ENCODE results near the gene SNX15. TPM values are rescaled to one million over a fixed set of nuclear protein-coding genes. Genes with fewer than 3 reads are reported as not detected.

SNX15 gene
- total RNA-seq, 1 experiment from 2014 or later: 14.8 TPM

DNA sequence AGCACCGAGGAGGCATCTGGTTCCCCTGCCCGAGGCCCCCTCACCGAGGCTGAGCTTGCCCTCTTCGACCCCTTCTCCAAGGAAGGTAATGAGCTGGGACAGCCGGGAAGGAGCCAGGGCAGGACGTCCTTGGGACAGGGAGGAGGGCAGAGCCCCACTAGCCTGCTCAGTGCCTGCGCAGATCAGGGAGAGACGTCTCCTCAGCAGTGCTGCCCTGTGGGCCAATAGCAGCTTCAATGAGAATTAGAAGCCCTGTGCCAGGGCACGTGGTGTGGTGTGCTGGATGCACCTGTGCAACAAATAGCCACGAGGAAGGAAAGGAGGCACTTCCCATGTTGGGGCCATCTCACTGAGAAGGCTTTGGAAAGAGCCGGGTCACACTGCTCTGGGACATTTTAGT lies 8.3 kb downstream of the SNX15 start:
- Histone ChIP-seq H3K36me3 (no peaks in the 10 kb centered on the region), H3K27ac (no peak overlapping the region), H3K9me3 (replicated peaks) (no peaks in the 10 kb centered on the region), H3K4me3 (no peak overlapping the region), H3K27me3 (no peaks in the 10 kb centered on the region), H3K4me1 (no peaks in the 10 kb centered on the region; the same call in 1 of the 2 replicates)
- no peak for DNase-seq

- H3K27me3 ChIP-seq: no peaks in the 10 kb centered on the region
- H3K36me3 ChIP-seq: no peaks in the 10 kb centered on the region
- H3K27ac ChIP-seq: no peak overlapping the region
- H3K4me3 ChIP-seq: no peak overlapping the region
- no peaks in the 10 kb centered on the region; the same call in 1 of the 2 replicates for H3K4me1 ChIP-seq
- no peak for DNase-seq
- no peaks in the 10 kb centered on the region for H3K9me3 ChIP-seq (replicated peaks)
Observed at GRCh38 chr11:65036931-65037330, 9.7 kb downstream of the SNX15 start.

DNA sequence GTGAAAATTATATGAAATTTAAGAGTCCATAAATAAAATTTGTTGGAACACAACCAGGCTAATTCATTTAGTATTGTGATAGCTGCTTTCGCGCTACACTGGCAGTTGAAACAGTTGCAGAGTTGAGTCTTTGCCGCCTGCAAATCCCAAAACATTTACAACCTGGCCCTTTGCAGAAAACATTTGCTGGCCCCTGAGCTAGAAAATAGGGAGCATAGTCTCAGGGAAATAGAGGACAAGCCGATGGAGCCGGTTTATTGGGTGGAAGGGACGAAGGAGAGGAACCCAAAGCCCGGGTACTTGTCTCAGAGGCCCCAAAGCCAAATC lies 13.2 kb downstream of the SNX15 start:
- peaks cover 2% of the 10 kb centered on the region; the same call in 1 of the 2 replicates for H3K36me3 ChIP-seq
- no peak for DNase-seq
- peak overlapping the region; percentile 53 for H3K27ac ChIP-seq

DNA sequence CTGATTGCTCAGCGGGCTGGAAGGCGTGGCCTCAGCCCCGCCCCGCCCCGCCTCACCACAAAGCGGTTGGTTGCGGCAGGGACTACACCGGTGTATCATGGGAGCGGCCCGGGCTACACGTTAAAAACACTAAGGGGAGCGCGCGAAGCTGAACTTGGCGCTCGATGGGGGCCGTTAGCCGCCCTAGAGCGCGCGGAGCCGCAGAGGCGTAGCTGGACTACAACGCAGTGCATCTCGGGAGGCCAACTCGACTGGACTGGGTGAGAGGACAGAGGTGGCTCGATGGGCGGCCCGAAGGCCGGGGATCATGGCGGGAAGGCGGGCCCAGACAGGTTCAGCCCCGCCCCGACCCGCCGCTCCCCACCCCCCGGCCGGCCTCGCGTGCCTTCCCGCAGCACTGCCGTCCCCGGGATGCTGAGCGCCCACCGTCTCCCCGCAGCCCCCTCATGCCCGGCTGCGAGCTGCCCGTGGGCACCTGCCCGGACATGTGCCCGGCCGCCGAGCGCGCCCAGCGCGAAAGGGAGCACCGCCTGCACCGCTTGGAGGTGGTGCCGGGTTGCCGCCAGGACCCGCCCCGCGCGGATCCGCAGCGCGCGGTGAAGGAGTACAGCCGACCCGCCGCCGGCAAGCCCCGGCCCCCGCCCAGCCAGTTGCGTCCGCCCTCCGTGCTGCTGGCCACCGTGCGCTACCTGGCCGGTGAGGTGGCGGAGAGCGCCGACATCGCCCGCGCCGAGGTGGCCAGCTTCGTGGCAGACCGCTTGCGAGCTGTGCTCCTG lies 13.8 kb downstream of the SNX15 start, which contains the start of gene SAC3D1:
TSS of gene SAC3D1 (plus strand) at position 364 of the 776 bp plus-strand sequence. CDS start at position 447, 83 bp downstream.
- Histone ChIP-seq H3K36me3 (peaks cover 2% of the 10 kb centered on the region; the same call in 1 of the 2 replicates), H3K27me3 (no peaks in the 10 kb centered on the region), H3K4me1 (no peaks in the 10 kb centered on the region; the same call in none of the 2 replicates), H3K9me3 (replicated peaks) (no peaks in the 10 kb centered on the region), H3K27ac (peak within 1 kb of the TSS; percentile 53), H3K4me3 (peak within 1 kb of the TSS; percentile 81)
- DNase-seq: peak; percentile 96

More for the DNA sequence above, 13.2 kb downstream of the SNX15 start:
- Histone ChIP-seq H3K4me3 (peak overlapping the region; percentile 81), H3K4me1 (no peaks in the 10 kb centered on the region; the same call in none of the 2 replicates), H3K9me3 (replicated peaks) (no peaks in the 10 kb centered on the region), H3K27me3 (no peaks in the 10 kb centered on the region)

DNA sequence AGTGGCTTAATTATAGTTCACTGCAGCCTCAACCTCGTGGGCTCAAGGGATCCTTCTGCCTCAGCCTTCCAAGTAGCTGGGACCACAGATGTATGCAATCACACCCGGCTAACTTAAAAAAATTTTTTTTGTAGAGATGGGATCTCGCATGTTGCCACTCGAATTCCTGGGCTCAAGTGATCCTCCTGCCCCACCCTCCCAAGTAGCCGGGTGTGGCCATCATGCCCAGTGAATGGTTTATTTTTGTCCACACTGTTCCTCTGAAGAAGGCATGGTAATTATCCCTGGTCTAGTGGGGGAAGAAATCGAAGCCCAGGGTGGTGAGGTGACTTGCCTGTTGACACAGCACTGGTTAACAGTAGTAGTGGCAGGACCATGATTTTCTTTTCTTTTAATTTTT lies 15.7 kb downstream of the SNX15 start:
- Histone ChIP-seq H3K27me3 (no peaks in the 10 kb centered on the region), H3K9me3 (replicated peaks) (no peaks in the 10 kb centered on the region), H3K4me3 (no peak overlapping the region), H3K27ac (no peak overlapping the region), H3K36me3 (peaks cover 2% of the 10 kb centered on the region; the same call in 1 of the 2 replicates), H3K4me1 (no peaks in the 10 kb centered on the region; the same call in none of the 2 replicates)
- DNase-seq: no peak

DNA sequence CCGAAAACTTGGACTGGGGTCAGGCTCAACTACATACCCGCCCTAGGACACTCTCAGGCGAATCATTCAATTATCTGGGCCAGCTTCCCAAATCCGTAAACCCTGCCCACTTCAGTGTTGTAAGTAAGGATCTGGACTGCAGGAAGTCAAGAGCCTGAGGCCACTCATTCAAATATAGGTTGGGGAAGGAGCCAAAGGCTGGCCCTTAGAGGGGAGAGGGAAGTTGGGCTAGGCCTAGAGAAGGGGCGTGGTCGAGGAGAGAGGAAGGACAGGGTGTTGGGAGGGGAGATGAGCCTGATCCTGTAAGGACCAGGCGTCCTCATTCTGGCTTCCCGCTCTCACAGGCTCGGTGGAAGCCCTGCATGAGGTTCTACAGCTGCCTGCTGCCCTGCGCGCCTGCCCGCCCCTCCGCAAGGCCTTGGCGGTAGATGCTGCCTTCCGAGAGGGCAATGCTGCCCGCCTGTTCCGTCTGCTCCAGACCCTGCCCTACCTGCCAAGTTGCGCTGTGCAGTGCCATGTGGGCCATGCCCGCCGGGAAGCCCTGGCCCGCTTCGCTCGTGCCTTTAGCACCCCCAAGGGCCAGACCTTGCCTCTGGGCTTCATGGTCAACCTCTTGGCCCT lies 16.8 kb downstream of the SNX15 start:
- DNase-seq: no peak
- peaks cover 2% of the 10 kb centered on the region; the same call in 1 of the 2 replicates for H3K36me3 ChIP-seq
- no peak overlapping the region for H3K4me3 ChIP-seq
- no peaks in the 10 kb centered on the region; the same call in none of the 2 replicates for H3K4me1 ChIP-seq
- no peak overlapping the region for H3K27ac ChIP-seq
- no peaks in the 10 kb centered on the region for H3K9me3 ChIP-seq (replicated peaks)
- H3K27me3 ChIP-seq: no peaks in the 10 kb centered on the region

DNA sequence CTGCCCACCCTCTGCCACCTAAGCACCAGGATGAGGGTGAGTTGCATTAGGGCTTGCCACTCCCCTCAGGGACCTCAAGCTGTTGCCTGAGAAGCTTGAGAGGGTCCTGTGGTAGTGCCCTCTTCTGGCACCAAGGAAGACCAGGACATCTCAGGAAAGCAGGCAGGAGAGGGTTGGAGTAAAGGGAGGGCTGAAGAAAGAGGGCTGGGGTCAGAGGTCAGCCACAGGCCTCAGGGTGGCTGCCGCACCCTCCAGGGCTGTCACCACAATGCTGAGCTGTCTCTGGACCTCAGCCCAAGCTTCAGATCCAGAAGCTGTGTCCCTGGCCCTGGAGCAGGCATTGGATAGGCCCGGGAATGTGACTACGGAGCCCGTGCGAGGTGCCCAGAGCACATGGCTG lies 17.8 kb downstream of the SNX15 start:
- Histone ChIP-seq H3K9me3 (replicated peaks) (no peaks in the 10 kb centered on the region), H3K36me3 (peaks cover 2% of the 10 kb centered on the region; the same call in 1 of the 2 replicates), H3K27ac (no peak overlapping the region), H3K27me3 (no peaks in the 10 kb centered on the region), H3K4me1 (no peaks in the 10 kb centered on the region; the same call in none of the 2 replicates), H3K4me3 (no peak overlapping the region)
- DNase-seq: no peak

- Histone ChIP-seq H3K27ac (no peak overlapping the region), H3K36me3 (peaks cover 2% of the 10 kb centered on the region; the same call in 1 of the 2 replicates), H3K27me3 (no peaks in the 10 kb centered on the region), H3K4me3 (no peak overlapping the region), H3K9me3 (replicated peaks) (no peaks in the 10 kb centered on the region), H3K4me1 (no peaks in the 10 kb centered on the region; the same call in 1 of the 2 replicates)
- no peak for DNase-seq
Observed at GRCh38 chr11:65045728-65046127, 18.5 kb downstream of the SNX15 start.

DNA sequence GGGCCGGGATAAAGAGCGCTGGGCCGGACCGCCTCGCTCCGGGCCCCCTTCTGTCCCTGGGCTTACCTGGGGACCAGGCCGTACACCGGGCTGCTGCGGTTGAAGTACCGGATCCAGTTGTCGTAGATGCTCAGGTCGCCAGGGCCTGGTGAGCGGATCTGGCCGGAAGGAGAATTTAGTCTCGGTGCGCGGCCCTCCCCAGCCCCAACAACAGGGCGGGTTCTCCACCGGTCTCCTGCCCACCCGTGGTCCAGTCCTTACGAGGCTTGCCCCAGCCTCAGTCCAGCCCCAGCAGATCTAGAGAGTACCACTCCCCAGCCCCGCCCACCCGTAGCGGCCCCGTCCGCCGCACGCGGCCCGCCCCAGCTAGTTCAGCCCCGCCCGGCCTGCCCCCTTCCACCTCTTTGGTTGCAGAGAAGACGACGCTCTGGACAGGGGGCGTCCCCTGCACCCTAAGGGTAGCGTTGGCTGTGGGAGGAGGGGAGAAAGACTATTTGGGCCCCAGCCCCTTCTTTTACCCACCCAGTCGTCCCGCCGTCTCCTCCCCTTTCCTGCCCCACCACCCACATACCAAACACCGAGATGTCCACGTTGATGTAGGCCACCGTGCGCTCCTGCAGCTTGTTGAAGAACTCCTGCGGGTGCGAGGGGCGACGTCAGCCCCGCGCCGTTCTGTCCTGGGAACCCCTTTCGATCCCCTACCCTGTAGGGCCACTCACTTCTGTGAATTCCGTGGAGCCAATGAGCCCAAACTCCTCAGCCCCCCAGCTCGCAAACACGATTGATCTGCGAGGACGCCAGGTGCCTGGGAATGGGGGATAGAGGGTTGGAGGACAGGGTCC lies 20.6 kb downstream of the SNX15 start:
- no peak for DNase-seq
- H3K27me3 ChIP-seq: no peaks in the 10 kb centered on the region
- H3K36me3 ChIP-seq: no peaks in the 10 kb centered on the region; the same call in 1 of the 2 replicates
- H3K27ac ChIP-seq: no peak overlapping the region
- H3K4me3 ChIP-seq: no peak overlapping the region
- H3K9me3 ChIP-seq (replicated peaks): no peaks in the 10 kb centered on the region
- no peaks in the 10 kb centered on the region for H3K4me1 ChIP-seq

DNA sequence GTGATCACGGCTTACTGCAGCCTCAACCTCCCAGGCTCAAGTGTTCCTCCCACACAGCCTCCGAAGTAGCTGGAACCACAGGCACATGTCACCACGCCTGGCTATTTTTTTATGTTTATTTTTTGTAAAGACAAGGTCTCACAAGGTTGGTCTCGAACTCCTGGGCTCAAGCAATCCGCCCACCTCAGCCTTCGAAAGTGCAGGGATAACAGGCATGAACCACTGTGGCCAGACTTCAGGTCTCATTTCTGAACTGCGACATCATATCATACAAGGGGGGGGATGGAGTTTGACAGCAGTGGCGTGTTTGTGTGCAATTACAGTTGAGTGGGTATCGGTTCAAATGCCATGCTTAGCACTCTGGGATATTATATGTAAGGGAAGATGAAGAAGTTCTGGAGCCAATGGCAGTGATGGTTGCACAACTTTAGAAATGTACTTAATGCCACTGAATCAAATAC lies 24.2 kb downstream of the SNX15 start:
- no peaks in the 10 kb centered on the region for H3K4me1 ChIP-seq
- no peak overlapping the region for H3K27ac ChIP-seq
- no peak overlapping the region for H3K4me3 ChIP-seq
- DNase-seq: no peak
- no peaks in the 10 kb centered on the region for H3K27me3 ChIP-seq
- no peaks in the 10 kb centered on the region for H3K9me3 ChIP-seq (replicated peaks)
- no peaks in the 10 kb centered on the region for H3K36me3 ChIP-seq

GRCh38 chr11:65053827-65054508 lies 26.7 kb downstream of the SNX15 start:
- Histone ChIP-seq H3K27ac (no peak overlapping the region), H3K27me3 (no peaks in the 10 kb centered on the region), H3K4me3 (no peak overlapping the region), H3K9me3 (replicated peaks) (no peaks in the 10 kb centered on the region), H3K4me1 (no peaks in the 10 kb centered on the region), H3K36me3 (no peaks in the 10 kb centered on the region)
- DNase-seq: no peak

GRCh38 chr11:65055538-65055937 lies 28.3 kb downstream of the SNX15 start:
- H3K4me3 ChIP-seq: no peak overlapping the region
- DNase-seq: no peak
- no peaks in the 10 kb centered on the region for H3K27me3 ChIP-seq
- H3K4me1 ChIP-seq: no peaks in the 10 kb centered on the region
- H3K36me3 ChIP-seq: no peaks in the 10 kb centered on the region
- no peak overlapping the region for H3K27ac ChIP-seq
- no peaks in the 10 kb centered on the region for H3K9me3 ChIP-seq (replicated peaks)

DNA sequence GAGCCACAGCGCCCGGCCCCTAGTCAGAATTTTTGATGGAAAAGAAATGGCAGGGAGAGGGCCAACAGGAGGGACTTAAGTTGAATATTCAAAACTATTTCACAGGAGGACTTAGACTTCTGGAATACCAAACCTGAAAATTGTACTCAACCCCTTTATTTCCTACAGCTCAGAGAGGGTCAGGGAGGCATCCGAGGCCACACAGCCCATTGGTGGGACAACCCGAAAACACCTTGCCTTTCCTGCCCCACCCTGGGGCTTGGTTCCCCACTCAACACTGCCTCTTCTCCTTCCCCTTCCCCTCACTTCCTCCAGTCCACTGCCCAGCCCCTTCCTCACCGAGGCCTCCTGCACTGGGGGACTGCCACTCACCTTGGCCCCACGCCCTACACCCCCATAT lies 29.8 kb downstream of the SNX15 start:
- Histone ChIP-seq H3K4me1 (no peaks in the 10 kb centered on the region), H3K27me3 (no peaks in the 10 kb centered on the region), H3K4me3 (no peak overlapping the region), H3K36me3 (no peaks in the 10 kb centered on the region), H3K27ac (no peak overlapping the region), H3K9me3 (replicated peaks) (no peaks in the 10 kb centered on the region)
- no peak for DNase-seq

DNA sequence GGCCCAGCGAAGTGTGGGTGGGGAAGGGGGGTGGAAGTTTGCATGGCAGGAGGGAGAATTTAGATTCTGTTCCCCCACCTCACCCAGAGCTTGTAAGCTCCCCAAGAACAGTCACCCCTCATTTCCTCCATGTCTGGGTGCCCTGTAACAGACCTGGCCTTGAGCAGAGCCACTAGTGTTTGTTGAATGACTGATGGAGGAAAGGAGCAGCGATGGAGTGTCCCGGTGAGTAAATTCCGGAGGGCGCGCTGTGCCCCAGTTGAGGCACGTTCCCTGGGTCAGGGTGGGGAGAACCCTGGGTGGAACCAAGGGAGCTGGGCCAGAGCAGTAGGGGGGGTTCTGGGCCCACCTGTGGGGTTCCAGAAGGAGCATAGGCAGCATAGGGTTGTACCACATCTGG lies 30.3 kb downstream of the SNX15 start:
- Histone ChIP-seq H3K36me3 (no peaks in the 10 kb centered on the region), H3K27me3 (no peaks in the 10 kb centered on the region), H3K4me3 (no peak overlapping the region), H3K9me3 (replicated peaks) (no peaks in the 10 kb centered on the region), H3K4me1 (no peaks in the 10 kb centered on the region), H3K27ac (no peak overlapping the region)
- no peak for DNase-seq
